Measurements from ENCODE around the gene NGRN.

The NGRN gene

DNA sequence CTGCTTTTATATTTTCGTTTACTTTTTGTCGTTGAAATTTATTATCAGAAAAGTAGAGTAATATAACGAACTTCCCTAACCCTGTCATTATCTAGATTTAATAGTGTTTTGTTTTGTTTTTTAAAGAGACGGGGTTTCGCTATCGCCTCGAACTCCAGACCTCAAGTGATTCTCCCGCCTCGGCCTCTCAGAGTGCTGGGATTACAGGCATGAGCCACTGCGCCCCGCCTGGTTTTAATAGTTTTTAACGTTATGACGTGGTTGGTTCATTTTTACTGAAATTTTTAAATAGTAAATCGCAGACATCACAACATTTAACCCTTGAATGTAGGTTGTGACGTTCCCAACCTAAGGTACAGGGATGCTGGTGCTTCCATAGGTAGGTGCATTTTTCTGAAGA is 1.0 kb downstream of the NGRN start:
- Histone ChIP-seq H2AK5ac (ENCODE audit: low read length) (no peak overlapping the region), H2BK12ac (ENCODE audit: low read length) (no peak overlapping the region), H2BK120ac (ENCODE audit: insufficient read depth, low read length, poor library complexity) (no peak overlapping the region), H3K27me3 (ENCODE audit: insufficient read depth, low read length) (no peaks in the 10 kb centered on the region), H3K4ac (ENCODE audit: low read depth, low read length) (peak overlapping the region; percentile 73), H3K9me3 (ENCODE audit: insufficient read depth, low read depth, low read length) (no peaks in the 10 kb centered on the region), H2BK5ac (ENCODE audit: low read depth, low read length, poor library complexity) (no peak overlapping the region), H3K4me1 (ENCODE audit: control insufficient read depth in 1 of 2, insufficient read depth in 2 of 2, low read length in 2 of 2) (peaks cover 7 to 12% of the 10 kb centered on the region in 2 experiments), H4K91ac (ENCODE audit: low read depth, low read length) (no peak overlapping the region), H3K14ac (ENCODE audit: low read length) (no peak overlapping the region), H2AFZ (ENCODE audit: insufficient read depth, low read length, poor library complexity) (no peak overlapping the region), H3K4me3 (ENCODE audit: low read depth, low read length) (no peak overlapping the region), H4K12ac (ENCODE audit: low read depth, low read length) (no peak overlapping the region), H3K36me3 (ENCODE audit: control insufficient read depth in 1 of 2, insufficient read depth in 2 of 2, low read length in 2 of 2) (peaks cover 9 to 17% of the 10 kb centered on the region in 2 experiments), H3K4me2 (ENCODE audit: low read length) (peak overlapping the region; percentile 55), H3K79me1 (ENCODE audit: low read length) (peaks cover 11% of the 10 kb centered on the region), H3K79me2 (ENCODE audit: control insufficient read depth, insufficient read depth, low read length, poor library complexity) (peaks cover 15% of the 10 kb centered on the region), H4K8ac (ENCODE audit: low read depth, low read length) (no peak overlapping the region), H3K9ac (ENCODE audit: low read length) (no peak overlapping the region), H3K27ac (ENCODE audit: low read depth, low read length) (no peak overlapping the region), H3K18ac (ENCODE audit: low read length) (no peak overlapping the region), H3K23ac (ENCODE audit: low read length) (no peak overlapping the region)
- no CpG with 5 or more reads among the region's 15 CpGs for WGBS (ENCODE audit: extremely low coverage, insufficient coverage, insufficient read length)
- peak in 1 of 2 donors; percentile 28 for DNase-seq

- WGBS (ENCODE audit: extremely low coverage, insufficient coverage, insufficient read length), result no CpG with 5 or more reads among the region's 1 CpG
- H3K4me3 ChIP-seq (ENCODE audit: low read depth, low read length), result no peak overlapping the region
- no peak overlapping the region for H3K27ac ChIP-seq (ENCODE audit: low read depth, low read length)
Observed at GRCh38 chr15:90268415-90268814, 2.9 kb downstream of the NGRN start.

GRCh38 chr15:90270502-90271150 is 5.2 kb downstream of the NGRN start:
- Histone ChIP-seq H3K27ac (ENCODE audit: low read depth, low read length) (no peak overlapping the region), H3K4me2 (ENCODE audit: low read length) (no peak overlapping the region), H3K27me3 (ENCODE audit: insufficient read depth, low read length) (no peaks in the 10 kb centered on the region), H2AK5ac (ENCODE audit: low read length) (no peak overlapping the region), H2BK5ac (ENCODE audit: low read depth, low read length, poor library complexity) (no peak overlapping the region), H2BK12ac (ENCODE audit: low read length) (no peak overlapping the region), H4K91ac (ENCODE audit: low read depth, low read length) (no peak overlapping the region), H3K23ac (ENCODE audit: low read length) (no peak overlapping the region), H3K14ac (ENCODE audit: low read length) (no peak overlapping the region), H3K79me2 (ENCODE audit: control insufficient read depth, insufficient read depth, low read length, poor library complexity) (peaks cover 10% of the 10 kb centered on the region), H3K18ac (ENCODE audit: low read length) (no peak overlapping the region), H3K4me1 (ENCODE audit: control insufficient read depth in 1 of 2, insufficient read depth in 2 of 2, low read length in 2 of 2) (peaks cover 3 to 7% of the 10 kb centered on the region in 2 experiments), H4K12ac (ENCODE audit: low read depth, low read length) (no peak overlapping the region), H3K9me3 (ENCODE audit: insufficient read depth, low read depth, low read length) (no peaks in the 10 kb centered on the region), H2BK120ac (ENCODE audit: insufficient read depth, low read length, poor library complexity) (no peak overlapping the region), H2AFZ (ENCODE audit: insufficient read depth, low read length, poor library complexity) (no peak overlapping the region), H4K8ac (ENCODE audit: low read depth, low read length) (no peak overlapping the region), H3K4ac (ENCODE audit: low read depth, low read length) (no peak overlapping the region), H3K4me3 (ENCODE audit: low read depth, low read length) (no peak overlapping the region), H3K36me3 (ENCODE audit: control insufficient read depth in 1 of 2, insufficient read depth in 2 of 2, low read length in 2 of 2) (peaks cover 19 to 33% of the 10 kb centered on the region in 2 experiments), H3K79me1 (ENCODE audit: low read length) (peaks cover 5% of the 10 kb centered on the region), H3K9ac (ENCODE audit: low read length) (no peak overlapping the region)
- no CpG with 5 or more reads among the region's 10 CpGs for WGBS (ENCODE audit: extremely low coverage, insufficient coverage, insufficient read length)
- DNase-seq, result no peak

More at GRCh38 chr15:90268415-90268814, 2.9 kb downstream of the NGRN start:
- H4K12ac ChIP-seq (ENCODE audit: low read depth, low read length), result no peak overlapping the region
- H3K23ac ChIP-seq (ENCODE audit: low read length), result no peak overlapping the region
- no peak overlapping the region for H3K14ac ChIP-seq (ENCODE audit: low read length)
- H2AFZ ChIP-seq (ENCODE audit: insufficient read depth, low read length, poor library complexity), result no peak overlapping the region
- no peak overlapping the region for H2BK12ac ChIP-seq (ENCODE audit: low read length)
- peak overlapping the region; percentile 21 for H3K4ac ChIP-seq (ENCODE audit: low read depth, low read length)
- H2BK5ac ChIP-seq (ENCODE audit: low read depth, low read length, poor library complexity), result no peak overlapping the region
- H3K18ac ChIP-seq (ENCODE audit: low read length), result no peak overlapping the region
- no peaks in the 10 kb centered on the region for H3K27me3 ChIP-seq (ENCODE audit: insufficient read depth, low read length)
- H2BK120ac ChIP-seq (ENCODE audit: insufficient read depth, low read length, poor library complexity), result no peak overlapping the region
- H3K9me3 ChIP-seq (ENCODE audit: insufficient read depth, low read depth, low read length), result no peaks in the 10 kb centered on the region
- H3K4me1 ChIP-seq (ENCODE audit: control insufficient read depth in 1 of 2, insufficient read depth in 2 of 2, low read length in 2 of 2), result peaks cover 7 to 12% of the 10 kb centered on the region in 2 experiments
- H3K4me2 ChIP-seq (ENCODE audit: low read length), result no peak overlapping the region
- peaks cover 15% of the 10 kb centered on the region for H3K79me2 ChIP-seq (ENCODE audit: control insufficient read depth, insufficient read depth, low read length, poor library complexity)
- no peak overlapping the region for H4K8ac ChIP-seq (ENCODE audit: low read depth, low read length)
- no peak overlapping the region for H2AK5ac ChIP-seq (ENCODE audit: low read length)
- peaks cover 15 to 26% of the 10 kb centered on the region in 2 experiments for H3K36me3 ChIP-seq (ENCODE audit: control insufficient read depth in 1 of 2, insufficient read depth in 2 of 2, low read length in 2 of 2)
- no peak overlapping the region for H3K9ac ChIP-seq (ENCODE audit: low read length)
- no peak overlapping the region for H4K91ac ChIP-seq (ENCODE audit: low read depth, low read length)
- DNase-seq, result no peak
- H3K79me1 ChIP-seq (ENCODE audit: low read length), result peaks cover 11% of the 10 kb centered on the region

GRCh38 chr15:90271459-90272166 is 6.1 kb downstream of the NGRN start:
- Histone ChIP-seq H2BK120ac (ENCODE audit: insufficient read depth, low read length, poor library complexity) (no peak overlapping the region), H3K4me1 (ENCODE audit: control insufficient read depth in 1 of 2, insufficient read depth in 2 of 2, low read length in 2 of 2) (peaks cover 3 to 5% of the 10 kb centered on the region in 2 experiments), H2AK5ac (ENCODE audit: low read length) (no peak overlapping the region), H3K79me2 (ENCODE audit: control insufficient read depth, insufficient read depth, low read length, poor library complexity) (peaks cover 4% of the 10 kb centered on the region), H3K27me3 (ENCODE audit: insufficient read depth, low read length) (no peaks in the 10 kb centered on the region), H4K12ac (ENCODE audit: low read depth, low read length) (no peak overlapping the region), H4K91ac (ENCODE audit: low read depth, low read length) (no peak overlapping the region), H2BK12ac (ENCODE audit: low read length) (no peak overlapping the region), H4K8ac (ENCODE audit: low read depth, low read length) (no peak overlapping the region), H3K14ac (ENCODE audit: low read length) (no peak overlapping the region), H3K9ac (ENCODE audit: low read length) (no peak overlapping the region), H3K79me1 (ENCODE audit: low read length) (no peaks in the 10 kb centered on the region), H3K4me2 (ENCODE audit: low read length) (no peak overlapping the region), H3K4me3 (ENCODE audit: low read depth, low read length) (no peak overlapping the region), H3K9me3 (ENCODE audit: insufficient read depth, low read depth, low read length) (no peaks in the 10 kb centered on the region), H3K4ac (ENCODE audit: low read depth, low read length) (no peak overlapping the region), H3K23ac (ENCODE audit: low read length) (no peak overlapping the region), H3K36me3 (ENCODE audit: control insufficient read depth in 1 of 2, insufficient read depth in 2 of 2, low read length in 2 of 2) (peaks cover 19 to 33% of the 10 kb centered on the region in 2 experiments), H3K18ac (ENCODE audit: low read length) (no peak overlapping the region), H3K27ac (ENCODE audit: low read depth, low read length) (no peak overlapping the region), H2BK5ac (ENCODE audit: low read depth, low read length, poor library complexity) (no peak overlapping the region), H2AFZ (ENCODE audit: insufficient read depth, low read length, poor library complexity) (no peak overlapping the region)
- no CpG with 5 or more reads among the region's 7 CpGs for WGBS (ENCODE audit: extremely low coverage, insufficient coverage, insufficient read length)
- no peak for DNase-seq

Data from trophoblast cell (in vitro differentiated cells and primary cell).